HG02763 (cell line): Measurements from ENCODE around the gene PPARA.

ENCODE experiments used
- ATAC-seq: cut with Tn5 transposase; IDR thresholded peaks from one replicate; pipeline ENCODE4 v1.9.1; 2021; ENCODE audit warnings: mild to moderate bottlenecking, moderate library complexity; ENCODE audit not compliant: unreplicated experiment

Gene PPARA

DNA sequence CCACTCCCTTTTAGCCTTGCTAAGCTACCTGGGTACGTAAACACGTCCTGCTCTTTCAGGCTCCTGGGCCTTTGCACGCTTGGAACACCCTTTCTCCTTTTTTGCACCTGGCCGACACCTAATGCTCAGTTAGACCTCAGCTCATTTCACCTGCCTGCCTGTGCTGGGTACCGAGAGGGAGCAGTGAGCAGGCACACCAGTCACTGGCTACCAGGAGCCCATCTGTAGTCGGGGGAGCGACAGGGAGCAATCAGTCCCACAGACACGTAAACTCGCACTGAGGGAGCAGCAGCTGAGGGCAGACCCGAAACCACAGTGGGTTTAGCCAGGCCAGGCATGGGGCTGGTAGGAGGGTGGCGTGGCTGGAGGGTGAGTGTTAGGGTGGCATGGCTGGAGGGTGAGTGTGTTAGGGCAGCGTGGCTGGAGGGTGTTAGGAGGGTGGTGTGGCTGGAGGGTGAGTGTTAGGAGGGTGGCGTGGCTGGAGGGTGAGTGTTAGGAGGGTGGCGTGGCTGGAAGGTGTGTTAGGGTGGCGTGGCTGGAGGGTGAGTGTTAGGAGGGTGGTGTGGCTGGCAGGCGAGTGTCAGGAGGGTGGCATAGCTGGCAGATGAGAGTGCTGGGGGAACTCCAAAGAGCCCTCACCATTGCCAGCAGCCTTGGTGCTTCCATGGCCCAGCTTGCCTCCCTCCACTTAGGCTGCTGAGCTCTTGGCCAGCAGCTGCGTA is 140.0 kb downstream of the PPARA start:
- no peak for ATAC-seq

DNA sequence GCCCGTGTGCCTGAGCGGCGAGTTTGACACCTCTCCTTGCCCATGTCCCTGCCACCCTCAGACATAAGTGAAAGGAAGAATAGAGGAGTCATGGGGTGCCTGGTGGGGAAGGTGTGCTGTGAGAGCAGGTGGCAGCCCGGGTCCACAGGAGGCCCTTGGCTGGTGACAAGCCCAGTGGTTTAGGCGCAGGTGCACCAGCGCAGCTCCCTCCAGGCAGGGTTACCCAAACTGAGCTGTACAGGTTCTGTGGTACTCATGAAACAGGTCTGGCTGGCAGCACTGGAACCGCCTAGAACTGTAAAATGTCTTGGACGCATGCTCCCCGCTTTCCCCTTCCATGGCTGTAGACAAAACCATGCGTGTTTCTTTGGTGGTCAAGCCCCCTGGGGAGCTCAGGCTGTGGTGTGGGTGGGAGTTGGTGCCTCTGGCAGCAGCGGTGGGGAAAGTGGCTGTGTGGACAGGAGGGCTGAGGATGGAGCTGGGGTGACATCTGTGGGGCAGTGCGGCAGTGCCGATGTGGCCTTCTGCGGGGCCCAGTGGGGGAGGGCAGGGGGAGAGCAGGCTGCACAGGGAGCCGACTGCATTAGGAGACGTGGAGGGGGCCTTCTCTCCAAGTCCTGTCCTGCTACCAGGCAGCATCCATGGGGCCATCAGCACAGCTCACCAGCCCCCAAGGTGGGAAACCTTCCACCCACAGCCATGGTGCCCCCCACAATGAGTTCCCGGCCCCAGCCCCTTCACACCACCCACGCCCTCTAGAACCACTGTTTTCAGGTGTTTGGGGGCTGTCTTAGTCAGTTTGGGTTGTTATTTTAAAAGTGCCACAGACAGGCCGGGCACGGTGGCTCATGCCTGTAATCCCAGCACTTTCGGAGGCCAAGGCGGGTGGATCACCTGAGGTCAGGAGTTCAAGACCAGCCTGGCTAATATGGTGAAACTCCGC is 140.8 kb downstream of the PPARA start:
- ATAC-seq: no peak

DNA sequence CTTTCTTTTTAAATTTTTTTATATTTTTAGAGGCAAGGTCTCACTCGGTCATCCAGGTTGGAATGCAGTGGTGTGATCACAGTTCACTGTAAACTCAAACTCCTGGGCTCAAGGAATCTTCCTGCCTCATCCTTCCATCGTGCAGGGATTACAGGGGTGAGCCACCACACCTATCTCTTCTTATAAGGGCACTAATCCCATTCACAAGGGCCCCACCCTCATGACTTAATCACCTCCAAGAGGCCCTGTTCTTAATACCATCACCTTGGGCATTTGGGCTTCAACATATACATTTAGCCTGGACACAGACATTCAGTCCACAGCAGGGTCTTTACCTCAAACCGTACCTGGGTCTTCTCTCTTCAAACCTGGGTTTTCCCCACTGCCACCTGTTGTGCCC is 141.8 kb downstream of the PPARA start:
- ATAC-seq: no peak

DNA sequence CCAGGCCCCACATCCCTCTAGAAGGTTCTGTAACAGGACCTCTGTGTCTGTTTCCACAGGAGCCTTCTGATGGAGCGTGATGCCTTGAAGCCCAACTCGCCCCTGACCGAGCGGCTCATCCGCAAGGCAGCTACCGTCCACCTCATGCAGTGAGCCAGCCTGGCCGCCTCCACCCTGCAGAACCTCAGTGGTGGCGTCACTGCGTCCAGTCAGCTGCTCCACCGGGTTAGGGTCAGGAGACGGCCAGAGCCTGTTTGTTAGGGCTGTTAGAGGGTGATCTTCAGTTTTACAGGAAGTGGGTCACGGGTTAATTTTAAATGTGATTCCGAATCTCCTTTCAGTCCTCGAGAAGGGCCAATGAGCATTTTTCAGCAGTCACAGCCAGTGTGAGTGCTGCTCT is 142.4 kb downstream of the PPARA start:
- ATAC-seq: no peak
